ENCODE results near the gene GRAMD1B. TPM values are rescaled to one million over a fixed set of nuclear protein-coding genes. Genes with fewer than 3 reads are reported as not detected.

Gene GRAMD1B
- total and polyA plus RNA-seq, 2 donors (not counting 1 experiment from before 2014, with no cell fraction given) = 0.58 to 11.6 TPM

GRCh38 chr11:123493349-123494063, 63.4 kb downstream of the GRAMD1B start:
- H3K27me3 ChIP-seq (replicated peaks in 1 of 4; ENCODE audit: control extremely low read depth in 1 of 4, control insufficient read depth in 3 of 4, insufficient read depth in 4 of 4, low read length in 3 of 4) = peaks cover 0 to 2% (median under 1%) of the 10 kb centered on the region in 4 experiments
- Mint-ChIP-seq H3K27ac (peak overlapping the region; percentile 60), H3K4me3 (peak overlapping the region; percentile 11), H3K27me3 (no peaks in the 10 kb centered on the region), H3K4me1 (peaks cover 22% of the 10 kb centered on the region), H3K9me3 (ENCODE audit: insufficient read depth) (no peaks in the 10 kb centered on the region)
- H3K9ac ChIP-seq (ENCODE audit: low read length) = no peak overlapping the region
- ChIA-PET CTCF (interaction anchor here (0.7 to 1.6 kb wide), 5 partner anchors 12 to 192 kb away, joined by 3 to 6 read pairs (median 3); no protein-coding TSS in a partner anchor), POLR2A (no interaction called here)
- peaks cover 0 to 7% of the 10 kb centered on the region in 2 donors for H3K4me1 ChIP-seq (ENCODE audit: control insufficient read depth in 2 of 2, insufficient read depth in 2 of 2, low read length in 2 of 2)
- H4K20me1 ChIP-seq (ENCODE audit: control insufficient read depth, insufficient read depth, low read length, poor library complexity, severe bottlenecking) = no peaks in the 10 kb centered on the region
- DNase-seq (no peak), ATAC-seq (ENCODE audit: low read depth) (no peak)
- no peak overlapping the region for H2AFZ ChIP-seq (ENCODE audit: insufficient read depth, low read depth, low read length, poor library complexity, severe bottlenecking)
- no peaks in the 10 kb centered on the region for H3K9me3 ChIP-seq (ENCODE audit: control extremely low read depth in 1 of 3, control insufficient read depth in 2 of 3, insufficient read depth in 1 of 3, low read length in 2 of 3)
- intact Hi-C loops (cut with micrococcal nuclease) = no loop called here
- TF ChIP-seq, protein P1, sequence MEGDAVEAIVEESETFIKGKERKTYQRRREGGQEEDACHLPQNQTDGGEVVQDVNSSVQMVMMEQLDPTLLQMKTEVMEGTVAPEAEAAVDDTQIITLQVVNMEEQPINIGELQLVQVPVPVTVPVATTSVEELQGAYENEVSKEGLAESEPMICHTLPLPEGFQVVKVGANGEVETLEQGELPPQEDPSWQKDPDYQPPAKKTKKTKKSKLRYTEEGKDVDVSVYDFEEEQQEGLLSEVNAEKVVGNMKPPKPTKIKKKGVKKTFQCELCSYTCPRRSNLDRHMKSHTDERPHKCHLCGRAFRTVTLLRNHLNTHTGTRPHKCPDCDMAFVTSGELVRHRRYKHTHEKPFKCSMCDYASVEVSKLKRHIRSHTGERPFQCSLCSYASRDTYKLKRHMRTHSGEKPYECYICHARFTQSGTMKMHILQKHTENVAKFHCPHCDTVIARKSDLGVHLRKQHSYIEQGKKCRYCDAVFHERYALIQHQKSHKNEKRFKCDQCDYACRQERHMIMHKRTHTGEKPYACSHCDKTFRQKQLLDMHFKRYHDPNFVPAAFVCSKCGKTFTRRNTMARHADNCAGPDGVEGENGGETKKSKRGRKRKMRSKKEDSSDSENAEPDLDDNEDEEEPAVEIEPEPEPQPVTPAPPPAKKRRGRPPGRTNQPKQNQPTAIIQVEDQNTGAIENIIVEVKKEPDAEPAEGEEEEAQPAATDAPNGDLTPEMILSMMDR (IDR thresholded peaks at IDR 0.05) = no peak
- TF ChIP-seq EZH2 (IDR thresholded peaks at IDR 0.05; ENCODE audit: borderline replicate concordance, insufficient read depth, low read depth, low read length, poor library complexity, severe bottlenecking) = no peak
- H3K4me3 ChIP-seq (ENCODE audit: control extremely low read depth in 1 of 5, extremely low read depth in 1 of 5, insufficient read depth in 1 of 5, low read depth in 2 of 5, low read length in 4 of 5) = no peak overlapping the region
- no peak overlapping the region for H3K27ac ChIP-seq (ENCODE audit: low read length in 2 of 2)
- H3K79me2 ChIP-seq (ENCODE audit: control insufficient read depth, insufficient read depth, low read length) = no peaks in the 10 kb centered on the region
- WGBS (ENCODE audit: insufficient coverage) = 89% methylated on average over 4 of the region's 5 CpGs
- H3K4me2 ChIP-seq (replicated peaks; ENCODE audit: low read depth, low read length, poor library complexity, severe bottlenecking) = no peak overlapping the region
- H3K36me3 ChIP-seq (replicated peaks in 1 of 2; ENCODE audit: control extremely low read depth in 1 of 2, control insufficient read depth in 1 of 2, extremely low read depth in 1 of 2, insufficient read depth in 2 of 2, low read length in 1 of 2) = no peaks in the 10 kb centered on the region
